ENCODE data around the gene LNPK. TPM values are rescaled to one million over a fixed set of nuclear protein-coding genes. Genes with fewer than 3 reads are reported as not detected.

Gene LNPK
- total and polyA plus RNA-seq, 9 of the 15 experiments (the other 6 are each of a cell fraction or from before 2014, with no cell fraction given): 6.4 to 40.4 (median 21.3) TPM

- TF ChIP-seq ZNF407 (IDR thresholded peaks at IDR 0.05; ENCODE audit: low read depth): no peak
- TF ChIP-seq NCOA1 (IDR thresholded peaks at IDR 0.05; ENCODE audit: low read depth): no peak
- no peak for TF ChIP-seq GTF2F1 (IDR thresholded peaks at IDR 0.05; ENCODE audit: low read depth, low read length)
- TF ChIP-seq, protein P1, sequence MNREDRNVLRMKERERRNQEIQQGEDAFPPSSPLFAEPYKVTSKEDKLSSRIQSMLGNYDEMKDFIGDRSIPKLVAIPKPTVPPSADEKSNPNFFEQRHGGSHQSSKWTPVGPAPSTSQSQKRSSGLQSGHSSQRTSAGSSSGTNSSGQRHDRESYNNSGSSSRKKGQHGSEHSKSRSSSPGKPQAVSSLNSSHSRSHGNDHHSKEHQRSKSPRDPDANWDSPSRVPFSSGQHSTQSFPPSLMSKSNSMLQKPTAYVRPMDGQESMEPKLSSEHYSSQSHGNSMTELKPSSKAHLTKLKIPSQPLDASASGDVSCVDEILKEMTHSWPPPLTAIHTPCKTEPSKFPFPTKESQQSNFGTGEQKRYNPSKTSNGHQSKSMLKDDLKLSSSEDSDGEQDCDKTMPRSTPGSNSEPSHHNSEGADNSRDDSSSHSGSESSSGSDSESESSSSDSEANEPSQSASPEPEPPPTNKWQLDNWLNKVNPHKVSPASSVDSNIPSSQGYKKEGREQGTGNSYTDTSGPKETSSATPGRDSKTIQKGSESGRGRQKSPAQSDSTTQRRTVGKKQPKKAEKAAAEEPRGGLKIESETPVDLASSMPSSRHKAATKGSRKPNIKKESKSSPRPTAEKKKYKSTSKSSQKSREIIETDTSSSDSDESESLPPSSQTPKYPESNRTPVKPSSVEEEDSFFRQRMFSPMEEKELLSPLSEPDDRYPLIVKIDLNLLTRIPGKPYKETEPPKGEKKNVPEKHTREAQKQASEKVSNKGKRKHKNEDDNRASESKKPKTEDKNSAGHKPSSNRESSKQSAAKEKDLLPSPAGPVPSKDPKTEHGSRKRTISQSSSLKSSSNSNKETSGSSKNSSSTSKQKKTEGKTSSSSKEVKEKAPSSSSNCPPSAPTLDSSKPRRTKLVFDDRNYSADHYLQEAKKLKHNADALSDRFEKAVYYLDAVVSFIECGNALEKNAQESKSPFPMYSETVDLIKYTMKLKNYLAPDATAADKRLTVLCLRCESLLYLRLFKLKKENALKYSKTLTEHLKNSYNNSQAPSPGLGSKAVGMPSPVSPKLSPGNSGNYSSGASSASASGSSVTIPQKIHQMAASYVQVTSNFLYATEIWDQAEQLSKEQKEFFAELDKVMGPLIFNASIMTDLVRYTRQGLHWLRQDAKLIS (CRISPR knock-in tag; IDR thresholded peaks at IDR 0.05): no peak
- TF ChIP-seq SMAD2 (IDR thresholded peaks at IDR 0.05; ENCODE audit: low read depth, low read length): no peak
- no peak for TF ChIP-seq KLF10 (CRISPR knock-in tag; IDR thresholded peaks at IDR 0.05)
- 0 out of 2 replicates have a peak, but pooled peaks have one; percentile 4 for TF ChIP-seq SMARCA5 (IDR thresholded peaks at IDR 0.05)
- TF ChIP-seq LEF1 (IDR thresholded peaks at IDR 0.05): no peak
- no peak for TF ChIP-seq JUND (IDR thresholded peaks at IDR 0.05; ENCODE audit: borderline replicate concordance, low read depth, low read length)
- no peak for TF ChIP-seq JUND (tag; IDR thresholded peaks at IDR 0.05; ENCODE audit: borderline replicate concordance, low read depth, low read length)
- TF ChIP-seq, protein P2, sequence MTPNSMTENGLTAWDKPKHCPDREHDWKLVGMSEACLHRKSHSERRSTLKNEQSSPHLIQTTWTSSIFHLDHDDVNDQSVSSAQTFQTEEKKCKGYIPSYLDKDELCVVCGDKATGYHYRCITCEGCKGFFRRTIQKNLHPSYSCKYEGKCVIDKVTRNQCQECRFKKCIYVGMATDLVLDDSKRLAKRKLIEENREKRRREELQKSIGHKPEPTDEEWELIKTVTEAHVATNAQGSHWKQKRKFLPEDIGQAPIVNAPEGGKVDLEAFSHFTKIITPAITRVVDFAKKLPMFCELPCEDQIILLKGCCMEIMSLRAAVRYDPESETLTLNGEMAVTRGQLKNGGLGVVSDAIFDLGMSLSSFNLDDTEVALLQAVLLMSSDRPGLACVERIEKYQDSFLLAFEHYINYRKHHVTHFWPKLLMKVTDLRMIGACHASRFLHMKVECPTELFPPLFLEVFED (CRISPR knock-in tag; conservative IDR thresholded peaks at IDR 0.05): 0 out of 2 replicates have a peak, but pooled peaks have one; percentile 8
- TF ChIP-seq ZBTB17 (CRISPR knock-in tag; IDR thresholded peaks at IDR 0.05): no peak
Observed at GRCh38 chr2:176004934-176005333, 2.9 kb upstream of the LNPK start (continued).

Measured in K562 (cell line).